ENCODE measurements around the gene GABRQ.

GABRQ gene

GRCh38 chrX:152637649-152638442 is at the start of gene GABRQ:
TSS of gene GABRQ (plus strand) at chrX:152637895. CDS start at chrX:152638203, 308 bp downstream.
- peak; percentile 84 for DNase-seq (ENCODE audit: low spot score)

GRCh38 chrX:152588206-152588605 is 49.5 kb upstream of the GABRQ start:
- DNase-seq (ENCODE audit: low spot score), result no peak

- no peak for DNase-seq (ENCODE audit: low spot score)
These were observed 36.7 kb upstream of the GABRQ start for GRCh38 chrX:152600853-152601633.

- DNase-seq (ENCODE audit: low spot score), result peak; percentile 6
These were observed 35.7 kb upstream of the GABRQ start for GRCh38 chrX:152601848-152602616.

GRCh38 chrX:152614791-152615190 is 22.9 kb upstream of the GABRQ start:
- no peak for DNase-seq (ENCODE audit: low spot score)

GRCh38 chrX:152619897-152620296 is 17.8 kb upstream of the GABRQ start:
- DNase-seq (ENCODE audit: low spot score), result no peak

GRCh38 chrX:152632445-152633097 is 5.1 kb upstream of the GABRQ start:
- DNase-seq (ENCODE audit: low spot score), result peak; percentile 42

GRCh38 chrX:152635941-152636340 is 1.8 kb upstream of the GABRQ start:
- peak; percentile 43 for DNase-seq (ENCODE audit: low spot score)

GRCh38 chrX:152638443-152638904 is 779 bp downstream of the GABRQ start:
- DNase-seq (ENCODE audit: low spot score), result no peak

GRCh38 chrX:152639426-152639825 is 1.7 kb downstream of the GABRQ start:
- DNase-seq (ENCODE audit: low spot score), result no peak

GRCh38 chrX:152640034-152640818 is 2.5 kb downstream of the GABRQ start:
- DNase-seq (ENCODE audit: low spot score), result peak; percentile 23

GRCh38 chrX:152641256-152641875 is 3.7 kb downstream of the GABRQ start:
- DNase-seq (ENCODE audit: low spot score), result peak; percentile 66

- DNase-seq (ENCODE audit: low spot score), result peak; percentile 37
These were observed 4.3 kb downstream of the GABRQ start for GRCh38 chrX:152641996-152642395.

- no peak for DNase-seq (ENCODE audit: low spot score)
These were observed 5.4 kb downstream of the GABRQ start for GRCh38 chrX:152642931-152643564.

- DNase-seq (ENCODE audit: low spot score), result no peak
These were observed 9.3 kb downstream of the GABRQ start for GRCh38 chrX:152646961-152647360.

- DNase-seq (ENCODE audit: low spot score), result no peak
These were observed 10.3 kb downstream of the GABRQ start for GRCh38 chrX:152647978-152648377.

- no peak for DNase-seq (ENCODE audit: low spot score)
These were observed 14.4 kb downstream of the GABRQ start for GRCh38 chrX:152652060-152652459.

GRCh38 chrX:152652467-152652866 is 14.8 kb downstream of the GABRQ start:
- no peak for DNase-seq (ENCODE audit: low spot score)

- no peak for DNase-seq (ENCODE audit: low spot score)
These were observed 18.4 kb downstream of the GABRQ start for GRCh38 chrX:152656087-152656486.

GRCh38 chrX:152656890-152657289 is 19.2 kb downstream of the GABRQ start:
- DNase-seq (ENCODE audit: low spot score), result no peak
